HG02678 (cell line): ENCODE results near the gene DHRS2.
"Not testable (repeated sequence)": the region's sequence is repeated elsewhere in the genome, so short reads cannot be mapped to it uniquely, and the experiment has no call there.

Experiments used
- ATAC-seq: cut with Tn5 transposase; IDR thresholded peaks from one replicate; pipeline ENCODE4 v1.9.1; 2021; ENCODE audit warnings: mild to moderate bottlenecking, moderate library complexity; ENCODE audit not compliant: unreplicated experiment

The DHRS2 gene

DNA sequence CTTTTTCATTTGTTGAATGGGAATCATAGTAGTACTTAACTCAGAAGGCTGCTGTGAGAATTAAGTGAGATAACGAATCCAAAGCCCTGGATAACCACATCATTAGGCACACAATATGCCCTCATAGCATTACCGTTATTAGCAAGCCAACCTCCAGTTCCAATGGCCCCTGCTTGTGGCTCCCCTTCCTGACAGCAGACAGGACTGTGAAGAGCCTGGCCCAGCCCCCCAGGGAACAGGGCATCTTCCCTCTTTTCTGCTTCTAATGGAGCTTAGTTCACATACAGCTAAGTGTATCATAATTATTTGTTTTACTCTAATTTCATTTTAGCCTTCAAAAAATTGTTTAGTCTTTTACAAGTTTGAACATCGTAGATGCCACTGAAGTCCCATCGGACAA, 39.7 kb downstream of the DHRS2 start:
- no peak for ATAC-seq

DNA sequence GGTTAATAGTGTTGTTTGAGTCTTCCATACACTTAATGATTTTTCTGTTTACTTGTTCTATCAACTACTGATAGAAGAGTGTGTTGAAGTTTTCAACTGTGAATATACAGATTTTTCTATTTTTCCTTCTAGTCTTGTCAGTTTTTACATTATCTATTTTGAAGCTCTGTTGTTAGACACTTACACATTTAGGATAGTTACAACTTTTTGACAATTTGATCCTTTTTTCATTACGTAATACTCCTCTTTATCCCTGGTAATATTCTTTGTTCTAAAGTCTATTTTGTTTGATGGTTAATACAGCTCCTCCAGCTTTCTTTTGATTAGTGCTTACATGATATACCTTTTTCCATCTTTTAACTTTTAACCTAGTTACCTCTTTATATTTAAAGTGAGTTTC, 45.2 kb downstream of the DHRS2 start:
- ATAC-seq: no peak

DNA sequence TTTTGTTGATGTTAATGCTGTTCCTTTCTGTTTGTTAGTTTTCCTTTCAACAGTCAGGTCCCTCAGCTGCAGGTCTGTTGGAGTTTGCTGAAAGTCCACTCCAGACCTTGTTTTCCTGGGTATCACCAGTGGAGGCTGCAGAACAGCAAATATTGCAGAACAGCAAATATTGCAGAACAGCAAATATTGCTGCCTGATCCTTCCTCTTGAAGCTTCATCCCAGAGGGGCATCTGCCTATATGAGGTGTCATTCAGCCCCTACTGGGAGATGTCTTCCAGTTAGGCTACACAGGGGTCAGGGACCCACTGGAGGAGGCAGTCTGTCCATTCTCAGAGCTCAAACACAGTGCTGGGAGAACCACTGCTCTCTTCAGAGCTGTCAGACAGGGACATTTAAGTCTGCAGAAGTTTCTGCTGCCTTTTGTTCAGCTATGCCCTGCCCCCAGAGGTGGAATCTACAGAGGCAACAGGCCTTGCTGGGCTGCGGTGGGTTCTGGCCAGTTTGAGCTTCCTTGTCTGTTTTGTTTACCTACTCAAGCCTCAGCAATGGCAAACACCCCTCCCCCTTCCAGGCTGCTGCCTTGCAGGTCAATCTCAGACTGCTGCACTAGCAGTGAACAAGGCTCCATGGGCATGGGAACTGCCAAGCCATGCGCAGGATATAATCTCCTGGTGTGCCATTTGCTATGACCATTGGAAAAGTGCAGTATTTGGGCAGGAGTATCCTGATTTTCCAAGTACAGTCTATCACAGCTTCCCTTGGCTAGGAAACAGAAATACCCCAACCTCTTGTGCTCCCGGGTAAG, 53.7 kb downstream of the DHRS2 start:
- not testable (repeated sequence) for ATAC-seq

DNA sequence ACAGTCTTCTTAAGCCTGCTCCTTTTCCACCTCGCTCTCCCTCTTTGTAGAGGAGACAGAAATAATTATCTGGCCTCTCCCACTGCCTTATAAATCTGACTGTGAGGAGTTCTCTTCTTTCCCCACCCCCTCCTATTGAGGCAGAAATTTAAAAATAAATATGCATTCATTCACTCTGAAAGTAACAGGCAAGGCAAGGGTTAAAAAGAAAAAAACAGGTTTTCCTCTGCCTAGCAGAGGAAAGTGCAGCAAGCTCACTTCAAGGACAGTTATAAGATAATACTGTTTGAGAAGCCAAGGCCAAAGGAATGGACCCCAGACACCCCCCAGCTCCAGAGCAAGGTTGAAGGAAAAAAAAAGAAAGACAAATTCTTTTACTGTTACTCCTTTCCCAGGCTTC, 56.3 kb downstream of the DHRS2 start:
- ATAC-seq: no peak

- ATAC-seq: no peak
Measured at GRCh38 chr14:23693252-23693775, 57.1 kb downstream of the DHRS2 start.

DNA sequence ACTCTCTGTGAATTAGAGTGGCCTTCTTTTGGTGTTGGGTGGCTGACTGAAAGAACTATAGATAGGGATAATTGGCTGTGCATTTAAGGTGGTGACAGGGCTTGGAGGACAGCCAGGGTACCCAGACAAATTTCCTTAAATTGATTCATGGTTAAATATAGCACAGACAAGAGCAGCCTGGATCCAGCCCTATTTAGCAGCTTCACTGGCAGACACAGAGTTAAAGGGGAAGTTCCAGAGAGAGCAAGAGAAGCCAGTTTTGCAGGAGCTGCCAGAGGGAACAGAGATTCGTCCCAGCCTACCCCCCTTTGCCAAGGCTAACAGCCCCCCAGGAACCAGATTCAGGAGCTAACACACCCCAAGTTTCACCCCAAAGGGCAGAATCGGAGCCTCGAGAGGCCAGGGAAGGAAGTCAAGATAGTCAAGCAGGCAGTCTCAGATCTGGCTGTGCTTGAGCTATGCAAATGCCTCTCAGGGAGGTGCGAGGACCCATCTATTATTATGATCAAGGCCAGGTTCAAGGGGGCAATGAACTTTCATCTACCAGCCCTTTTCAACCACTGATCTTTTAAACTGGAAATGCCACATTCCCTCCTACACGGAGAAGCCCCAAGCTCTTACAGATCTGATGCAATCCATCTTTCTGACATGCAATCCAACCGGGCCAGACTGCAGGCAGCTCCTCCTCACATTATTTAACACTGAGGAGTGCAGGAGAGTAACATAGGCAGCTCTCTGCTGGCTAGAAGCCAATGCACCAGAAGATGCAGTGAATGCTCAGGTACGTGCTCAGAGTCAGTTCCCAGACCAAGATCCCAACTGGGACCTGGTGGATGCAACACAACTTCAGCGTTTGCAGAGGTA, 58.2 kb downstream of the DHRS2 start:
- no peak for ATAC-seq
